Osteoblast (primary cell): ENCODE data around the gene RNF217. TPM values are rescaled to one million over a fixed set of nuclear protein-coding genes. Genes with fewer than 3 reads are reported as not detected.

Source experiments
- DNase-seq: peaks from one replicate; pipeline ENCODE4 v3.0.0; 2011; ENCODE audit warnings: low spot score, mixed read lengths; ENCODE audit not compliant: insufficient read length; ENCODE audit errors: missing footprints
- H2AFZ ChIP-seq: 2 replicates; pipeline ENCODE4 v1.6.0; 2011; ENCODE audit warnings: mild to moderate bottlenecking, low read length
- H3K27ac ChIP-seq: 2 replicates; pipeline ENCODE4 v1.5.1; 2011; ENCODE audit warnings: mild to moderate bottlenecking, low read depth, low read length, moderate library complexity
- H3K27me3 ChIP-seq: 2 replicates; pipeline ENCODE4 v1.6.0; 2012; ENCODE audit warnings: mild to moderate bottlenecking, control low read depth, inconsistent platforms, low read length, moderate library complexity; ENCODE audit not compliant: insufficient read depth
- H3K36me3 ChIP-seq: 2 replicates; pipeline ENCODE4 v1.5.1; 2011; ENCODE audit warnings: mild to moderate bottlenecking, low read length, control low read depth, moderate library complexity; ENCODE audit not compliant: insufficient read depth
- H3K4me1 ChIP-seq: 2 replicates; pipeline ENCODE4 v1.5.1; 2011; ENCODE audit warnings: mild to moderate bottlenecking, low read length, control low read depth, moderate library complexity; ENCODE audit not compliant: insufficient read depth
- H3K4me2 ChIP-seq: 2 replicates; pipeline ENCODE4 v1.6.0; 2011; ENCODE audit warnings: mild to moderate bottlenecking, low read length; ENCODE audit not compliant: insufficient read depth
- H3K4me3 ChIP-seq: fragments of 200-600 bp; sonication (generic); 3 replicates; pipeline ENCODE4 v1.5.1; 2012; ENCODE audit warnings: mild to moderate bottlenecking, low read length, inconsistent platforms; ENCODE audit not compliant: insufficient read depth
- H3K79me2 ChIP-seq: 2 replicates; pipeline ENCODE4 v1.6.0; 2012; ENCODE audit warnings: mild to moderate bottlenecking, low read length, control low read depth, inconsistent platforms; ENCODE audit not compliant: insufficient read depth
- H3K9me3 ChIP-seq: 2 replicates; pipeline ENCODE4 v1.5.1; 2011; ENCODE audit warnings: low read depth, low read length, control low read depth
- H4K20me1 ChIP-seq: 2 replicates; pipeline ENCODE4 v1.6.0; 2012; ENCODE audit warnings: mild to moderate bottlenecking, low read length, control low read depth; ENCODE audit not compliant: insufficient read depth
- CTCF ChIP-seq: IDR thresholded peaks from 2 replicates; pipeline ENCODE4 v1.5.1; 2011; ENCODE audit warnings: mild to moderate bottlenecking, low read depth, low read length, moderate library complexity; ENCODE audit errors: extremely low read depth
- total RNA-seq: library from RNA; depleted of rRNA; stranded (reverse); fragments of >200 nt; gene quantifications from 2 replicates; pipeline ENCODE4 v1.2.3, GENCODE V29; 2012

The RNF217 gene
- total RNA-seq, 1 donor, result 22.8 TPM

GRCh38 chr6:125002406-125002741 lies 40.1 kb downstream of the RNF217 start:
- Histone ChIP-seq H3K4me2 (peak overlapping the region; percentile 78), H3K9me3 (no peaks in the 10 kb centered on the region), H2AFZ (peak overlapping the region; percentile 43), H3K4me3 (peak overlapping the region; percentile 64), H3K27me3 (no peaks in the 10 kb centered on the region), H3K36me3 (no peaks in the 10 kb centered on the region), H3K79me2 (peaks cover 50% of the 10 kb centered on the region), H3K4me1 (peaks cover 24% of the 10 kb centered on the region), H4K20me1 (peaks cover 8% of the 10 kb centered on the region), H3K27ac (peak overlapping the region; percentile 55)
- TF ChIP-seq CTCF, result no peak
- DNase-seq, result no peak

GRCh38 chr6:125003070-125003469 lies 40.8 kb downstream of the RNF217 start:
- no peak for DNase-seq
- TF ChIP-seq CTCF, result no peak
- peak overlapping the region; percentile 78 for H3K4me2 ChIP-seq

DNA sequence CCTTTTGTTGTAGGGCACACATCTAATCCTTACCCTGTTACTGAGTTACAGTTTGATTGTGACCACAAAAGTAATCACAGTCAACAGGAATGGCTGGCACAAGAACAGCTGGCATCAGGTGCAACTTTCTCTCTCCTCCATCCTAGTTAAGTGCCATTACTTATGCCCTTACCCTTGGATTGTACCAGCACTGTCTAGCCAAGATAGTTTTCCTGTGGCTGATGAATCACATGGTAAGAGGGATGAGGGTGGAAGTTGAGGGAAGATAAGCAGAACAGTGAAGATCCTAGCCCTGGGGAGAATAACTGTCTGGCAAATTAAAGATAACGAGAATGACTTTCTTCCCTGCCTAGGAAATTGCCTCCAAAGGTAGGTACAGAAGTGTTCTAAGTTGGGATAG lies 42.0 kb downstream of the RNF217 start:
- Histone ChIP-seq H3K9me3 (no peaks in the 10 kb centered on the region), H4K20me1 (peaks cover 5% of the 10 kb centered on the region), H3K79me2 (peaks cover 35% of the 10 kb centered on the region), H3K4me2 (peak overlapping the region; percentile 29), H3K4me1 (peaks cover 35% of the 10 kb centered on the region), H3K27ac (no peak overlapping the region), H2AFZ (no peak overlapping the region), H3K27me3 (no peaks in the 10 kb centered on the region), H3K4me3 (no peak overlapping the region), H3K36me3 (no peaks in the 10 kb centered on the region)
- no peak for TF ChIP-seq CTCF
- DNase-seq, result peak; percentile 42

More at GRCh38 chr6:125003070-125003469, 40.8 kb downstream of the RNF217 start:
- H3K79me2 ChIP-seq, result peaks cover 44% of the 10 kb centered on the region
- H3K36me3 ChIP-seq, result no peaks in the 10 kb centered on the region
- H2AFZ ChIP-seq, result no peak overlapping the region
- H3K27me3 ChIP-seq, result no peaks in the 10 kb centered on the region
- no peaks in the 10 kb centered on the region for H3K9me3 ChIP-seq
- H3K4me1 ChIP-seq, result peaks cover 25% of the 10 kb centered on the region
- peak overlapping the region; percentile 55 for H3K27ac ChIP-seq
- H3K4me3 ChIP-seq, result no peak overlapping the region
- peaks cover 8% of the 10 kb centered on the region for H4K20me1 ChIP-seq

- TF ChIP-seq CTCF, result no peak
- Histone ChIP-seq H2AFZ (no peak overlapping the region), H3K4me3 (no peak overlapping the region), H3K27ac (no peak overlapping the region), H3K27me3 (no peaks in the 10 kb centered on the region), H3K4me2 (no peak overlapping the region), H3K9me3 (no peaks in the 10 kb centered on the region), H3K79me2 (peaks cover 29% of the 10 kb centered on the region), H3K36me3 (no peaks in the 10 kb centered on the region), H3K4me1 (peaks cover 42% of the 10 kb centered on the region), H4K20me1 (peaks cover 5% of the 10 kb centered on the region)
- no peak for DNase-seq
Observed at GRCh38 chr6:125004797-125005595, 42.8 kb downstream of the RNF217 start.
